HG03175 (cell line): ENCODE data around the gene FLOT1.
"Not testable (repeated sequence)": the region's sequence is repeated elsewhere in the genome, so short reads cannot be mapped to it uniquely, and the experiment has no call there.

Source experiments
- ATAC-seq: cut with Tn5 transposase; IDR thresholded peaks from one replicate; pipeline ENCODE4 v1.9.1; 2021; ENCODE audit warnings: mild to moderate bottlenecking, moderate library complexity; ENCODE audit not compliant: unreplicated experiment

Gene FLOT1

GRCh38 chr6:30767158-30767943 lies 24.9 kb upstream of the FLOT1 start:
- ATAC-seq: peak; percentile 54

GRCh38 chr6:30766461-30767157 lies 24.1 kb upstream of the FLOT1 start:
- no peak for ATAC-seq

- not testable (repeated sequence) for ATAC-seq
Measured at GRCh38 chr6:30765495-30765894, 23.0 kb upstream of the FLOT1 start.

- not testable (repeated sequence) for ATAC-seq
Measured at GRCh38 chr6:30764490-30765043, 22.1 kb upstream of the FLOT1 start.

- ATAC-seq: peak; percentile 53
Measured at GRCh38 chr6:30763618-30764489, 21.4 kb upstream of the FLOT1 start.

- no peak for ATAC-seq
Measured at GRCh38 chr6:30763155-30763617, 20.7 kb upstream of the FLOT1 start.

GRCh38 chr6:30761791-30762429 lies 19.4 kb upstream of the FLOT1 start:
- no peak for ATAC-seq

- no peak for ATAC-seq
Measured at GRCh38 chr6:30760549-30760948, 18.1 kb upstream of the FLOT1 start.

GRCh38 chr6:30759575-30760239 lies 17.2 kb upstream of the FLOT1 start:
- ATAC-seq: no peak

- no peak for ATAC-seq
Measured at GRCh38 chr6:30757261-30757904, 14.9 kb upstream of the FLOT1 start.

- ATAC-seq: not testable (repeated sequence)
Measured at GRCh38 chr6:30756405-30757003, 14.0 kb upstream of the FLOT1 start.

- no peak for ATAC-seq
Measured at GRCh38 chr6:30754631-30755030, 12.1 kb upstream of the FLOT1 start.

GRCh38 chr6:30752157-30752927 lies 9.9 kb upstream of the FLOT1 start:
- no peak for ATAC-seq

- ATAC-seq: no peak
Measured at GRCh38 chr6:30750379-30750668, 7.8 kb upstream of the FLOT1 start.

- no peak for ATAC-seq
Measured at GRCh38 chr6:30749554-30750378, 7.3 kb upstream of the FLOT1 start.

GRCh38 chr6:30748851-30749540 lies 6.5 kb upstream of the FLOT1 start:
- no peak for ATAC-seq
